Putamen (tissue), 1 donor: ENCODE results near the gene NAMPT.
"Not testable (repeated sequence)": the region's sequence is repeated elsewhere in the genome, so short reads cannot be mapped to it uniquely, and the experiment has no call there.

Source experiments
- DNase-seq: peaks from one replicate; pipeline ENCODE4 v3.0.0-alpha.2; 2016; ENCODE audit warnings: low spot score

NAMPT gene

DNA sequence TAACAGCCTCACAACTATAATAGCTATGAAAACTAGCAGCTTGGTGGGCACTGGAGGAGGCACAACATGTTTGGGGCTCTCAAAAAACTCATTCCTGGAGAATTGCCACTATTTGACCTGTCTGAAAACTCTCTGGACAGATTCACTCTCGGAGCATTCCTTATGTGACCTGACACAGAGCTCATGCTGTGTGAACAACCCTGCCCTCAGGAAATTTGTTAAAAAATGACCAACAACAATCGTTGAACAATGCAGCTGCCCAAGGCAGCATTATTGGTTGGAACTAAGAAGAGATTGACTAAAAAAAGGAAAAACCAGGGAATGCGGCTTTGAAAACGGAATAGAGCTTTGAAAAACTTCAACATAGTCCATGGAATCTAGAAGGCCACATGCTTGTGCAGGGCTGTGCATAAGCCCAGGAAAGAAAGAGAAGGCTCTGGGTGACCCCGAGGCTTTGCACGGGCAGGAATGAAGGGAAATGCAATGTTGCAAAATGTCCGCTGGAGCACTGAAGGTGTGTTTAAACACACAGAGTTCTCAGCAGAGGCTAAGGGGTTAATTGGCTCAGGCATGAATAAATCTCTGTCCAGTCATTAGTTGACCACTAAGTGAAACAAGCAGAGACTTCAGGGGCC is 52.8 kb downstream of the NAMPT start:
- DNase-seq: no peak

DNA sequence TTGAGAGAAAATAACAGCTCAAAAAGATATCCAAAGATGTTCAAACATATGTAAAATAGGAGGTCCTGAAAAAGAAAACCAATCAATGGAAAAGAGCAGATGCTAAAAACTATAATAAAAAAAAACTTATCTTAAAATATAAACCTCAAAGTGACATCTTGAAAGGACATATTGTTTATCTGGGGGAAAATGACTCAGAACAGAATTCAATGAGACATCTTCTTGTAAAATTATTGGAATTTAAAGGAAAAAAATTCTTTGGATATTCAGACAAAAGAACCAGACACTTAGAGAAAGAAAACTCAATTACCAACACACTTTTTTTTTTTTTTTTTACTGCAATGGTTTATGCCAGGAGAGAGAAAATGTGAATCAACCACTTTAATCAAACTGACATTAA is 58.9 kb downstream of the NAMPT start:
- DNase-seq: no peak

DNA sequence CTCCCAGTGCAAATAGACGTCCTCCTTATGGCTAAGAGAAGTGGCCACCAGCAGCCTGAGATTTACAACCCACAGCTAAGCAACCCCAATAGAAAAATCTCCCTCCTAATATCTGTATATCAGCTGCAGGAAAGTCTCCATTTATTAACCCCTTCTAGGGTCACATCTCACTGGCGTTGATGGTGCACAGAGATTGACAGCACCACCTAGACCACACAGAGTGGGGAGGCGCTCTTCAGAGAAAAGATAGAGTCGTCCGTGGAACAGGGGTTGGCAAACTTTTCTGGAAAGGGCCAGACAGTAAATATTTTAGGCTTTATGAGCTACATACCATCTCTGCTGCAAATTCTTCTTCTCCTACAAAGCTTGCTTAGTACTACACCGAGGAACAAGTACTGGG is 60.0 kb downstream of the NAMPT start:
- DNase-seq: no peak

DNA sequence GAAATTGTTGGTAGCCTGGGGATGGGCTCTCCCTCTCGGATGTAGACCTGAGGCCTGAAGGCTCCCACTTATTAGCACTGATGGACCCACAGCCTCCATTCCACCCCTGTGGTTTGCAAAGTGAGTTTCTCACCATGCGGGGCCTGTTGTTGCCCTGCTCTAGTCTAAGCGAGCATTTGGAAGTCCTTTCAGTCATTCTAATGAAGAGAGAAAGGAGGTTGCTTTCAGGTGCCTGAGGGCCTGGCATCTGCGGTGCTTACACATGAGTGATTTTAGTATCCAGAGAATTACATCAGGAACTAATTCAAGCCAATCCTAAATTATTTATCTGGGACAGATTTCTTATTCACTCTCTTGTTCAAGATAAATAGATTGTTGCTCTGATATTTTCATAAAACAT is 61.6 kb downstream of the NAMPT start:
- DNase-seq: no peak

DNA sequence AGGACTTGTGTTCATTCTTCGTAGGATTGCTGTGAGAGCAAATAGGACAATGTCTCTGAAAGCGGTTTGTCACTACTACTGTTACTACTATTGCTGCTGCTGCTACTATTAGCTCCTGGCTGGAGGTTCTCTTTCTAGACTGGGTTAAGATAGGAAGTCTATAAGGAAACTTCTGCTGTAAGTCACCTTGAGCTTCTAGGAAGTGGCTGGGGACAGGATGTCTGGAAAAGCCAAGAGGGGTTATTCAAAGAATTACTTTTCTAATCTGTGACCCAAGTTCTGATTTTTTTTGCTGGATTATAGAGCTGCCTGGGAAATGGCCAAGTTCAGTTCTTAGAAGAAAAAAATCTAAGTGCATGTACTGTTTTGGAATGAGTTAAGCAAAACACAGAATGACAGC is 62.2 kb downstream of the NAMPT start:
- no peak for DNase-seq

DNA sequence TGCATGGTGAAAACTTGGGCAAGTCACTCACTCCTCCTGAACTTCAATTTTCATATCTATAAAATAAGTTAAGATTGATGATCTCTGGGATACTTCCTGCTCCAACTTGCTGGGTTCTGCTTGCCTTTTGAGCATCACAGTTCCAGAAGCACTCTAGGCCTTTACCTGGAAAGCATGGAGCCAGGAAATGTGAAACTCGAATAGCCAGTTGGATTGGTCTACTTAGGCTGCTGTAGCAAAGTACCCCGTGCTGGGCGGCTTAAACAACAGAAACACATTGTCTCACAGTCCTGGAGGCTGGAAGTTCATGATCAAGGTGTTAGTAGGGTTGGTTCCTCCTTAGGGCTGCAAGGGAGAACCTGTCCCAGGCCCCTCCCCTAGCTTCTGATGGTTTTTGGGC is 64.5 kb downstream of the NAMPT start:
- no peak for DNase-seq

DNA sequence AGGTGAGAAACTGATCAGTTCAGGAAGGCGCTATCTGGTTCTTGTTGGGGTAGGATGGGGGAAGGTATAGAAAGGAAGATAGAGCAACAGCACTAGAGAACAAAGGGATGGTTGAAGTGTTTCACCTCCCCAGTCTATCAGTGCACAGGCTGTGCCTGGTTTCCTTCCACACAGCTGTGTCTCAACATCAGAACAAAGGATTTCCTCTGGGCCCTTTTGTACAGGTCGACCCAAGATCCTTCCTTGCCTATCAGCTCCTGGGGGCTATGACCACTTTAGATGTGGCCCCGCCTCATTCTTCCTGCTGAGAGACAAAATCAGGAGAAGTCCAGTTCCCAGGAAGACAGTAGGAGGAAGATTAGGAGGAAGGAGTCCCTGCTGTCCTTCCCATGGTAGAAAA is 65.6 kb downstream of the NAMPT start:
- no peak for DNase-seq

DNA sequence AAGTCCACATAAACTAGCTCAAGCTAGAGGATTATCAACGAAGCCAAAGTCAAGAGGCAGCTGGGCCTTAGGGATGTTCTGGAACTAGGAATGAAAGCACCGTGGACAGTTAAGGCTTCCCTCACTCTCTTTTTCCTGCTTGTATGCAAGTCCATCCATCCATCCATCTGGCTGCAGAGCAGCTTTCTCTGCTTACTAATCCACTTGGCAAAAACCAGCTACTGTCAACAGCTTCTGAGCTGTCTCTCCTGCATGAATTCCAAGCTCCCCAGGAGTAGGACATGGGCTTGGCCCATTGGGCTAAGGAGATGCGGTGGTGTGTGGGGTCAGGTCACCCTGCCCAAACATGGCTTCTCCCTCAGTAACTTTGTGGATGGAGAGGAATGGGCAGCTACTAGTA is 66.2 kb downstream of the NAMPT start:
- no peak for DNase-seq

DNA sequence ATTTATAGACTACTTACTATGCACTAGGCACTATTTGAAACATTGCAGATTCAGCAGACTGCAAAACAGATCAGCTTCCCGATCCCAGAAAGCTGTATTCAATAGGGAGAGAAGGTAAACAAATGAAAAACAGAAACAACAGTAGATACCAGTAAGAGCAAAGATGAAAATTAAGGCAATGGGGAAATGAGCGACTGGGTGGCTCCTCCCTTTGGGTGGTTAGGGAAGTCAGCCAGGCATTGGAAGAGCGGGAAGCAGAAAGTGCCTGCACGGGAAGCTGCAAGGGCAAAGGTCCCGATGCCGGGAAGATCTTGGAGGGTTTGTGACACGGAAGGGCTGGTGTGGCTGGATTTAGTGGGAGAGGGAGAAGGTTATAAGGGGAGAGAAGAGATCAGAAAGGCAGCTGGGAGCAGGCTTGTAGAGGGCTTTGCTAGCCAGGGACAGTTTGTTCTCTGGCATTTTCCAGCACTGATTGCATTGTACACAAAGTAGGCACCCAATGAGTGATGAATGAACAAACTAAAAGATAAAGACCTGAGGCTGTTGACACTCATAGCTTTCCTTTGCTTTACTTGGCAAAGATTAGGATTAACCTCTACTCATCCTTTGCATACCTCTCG is 67.8 kb downstream of the NAMPT start:
- no peak for DNase-seq

DNA sequence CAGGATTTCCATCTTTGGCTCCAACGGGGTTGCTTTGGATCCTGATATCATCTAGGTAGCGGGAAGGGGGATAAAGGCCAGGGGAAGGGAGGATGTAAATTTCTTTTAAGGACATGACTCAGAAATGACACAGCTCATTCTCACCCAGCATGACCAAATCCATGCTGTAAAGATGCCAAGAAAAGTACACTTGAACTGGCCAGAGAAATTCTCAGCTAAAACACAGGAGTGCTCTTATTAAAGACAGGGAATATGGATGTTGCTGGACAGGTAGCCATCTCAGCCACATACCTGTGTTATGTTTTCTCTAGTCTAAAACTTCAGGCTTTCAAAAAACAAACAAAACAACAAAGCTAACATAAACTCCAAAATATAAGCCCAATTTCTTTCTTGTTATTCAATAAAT is 68.3 kb downstream of the NAMPT start:
- DNase-seq: no peak

DNA sequence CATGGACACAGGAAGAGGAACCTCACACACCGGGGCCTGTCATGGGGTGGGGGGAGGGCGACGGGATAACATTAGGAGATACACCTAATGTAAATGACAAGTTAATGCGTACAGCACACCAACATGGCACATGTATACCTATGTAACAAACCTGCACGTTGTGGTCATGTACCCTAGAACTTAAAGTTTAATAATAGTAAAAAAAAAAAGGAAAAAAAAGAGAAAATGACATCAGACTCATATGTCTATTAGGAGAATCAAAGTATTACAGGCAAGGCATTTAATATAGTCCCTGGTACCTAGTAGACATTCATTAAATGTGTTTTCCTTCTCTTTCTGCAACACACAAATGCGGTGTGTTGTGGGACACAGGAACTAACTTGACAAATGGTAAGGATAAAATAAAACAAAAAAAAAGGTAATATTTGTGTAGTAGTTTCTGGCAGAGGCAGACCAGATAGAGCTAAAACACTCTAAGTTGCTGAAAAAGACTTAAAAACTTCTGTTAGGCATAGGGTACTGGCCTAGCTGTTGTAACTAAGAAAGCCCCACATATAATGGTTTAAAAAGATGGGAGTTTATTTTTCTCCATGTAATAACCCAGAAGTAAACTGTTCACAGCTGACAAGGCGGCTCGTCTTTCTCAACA is 68.8 kb downstream of the NAMPT start:
- no peak for DNase-seq

DNA sequence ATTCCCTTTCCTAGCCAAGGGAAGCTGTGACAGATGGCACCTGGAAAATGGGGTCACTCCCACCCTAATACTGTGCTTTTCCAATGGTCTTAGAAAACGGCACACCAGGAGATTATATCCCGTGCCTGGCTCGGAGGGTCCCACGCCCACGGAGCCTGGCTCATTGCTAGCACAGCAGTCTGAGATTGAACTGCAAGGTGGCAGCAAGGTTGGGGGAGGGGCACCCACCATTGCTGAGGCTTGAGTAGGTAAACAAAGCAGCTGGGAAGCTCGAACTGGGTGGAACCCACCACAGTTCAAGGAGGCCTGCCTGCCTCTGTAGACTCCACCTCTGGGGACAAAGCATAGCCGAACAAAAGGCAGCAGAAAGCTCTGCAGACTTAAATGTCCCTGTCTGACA is 75.8 kb downstream of the NAMPT start:
- DNase-seq: not testable (repeated sequence)

DNA sequence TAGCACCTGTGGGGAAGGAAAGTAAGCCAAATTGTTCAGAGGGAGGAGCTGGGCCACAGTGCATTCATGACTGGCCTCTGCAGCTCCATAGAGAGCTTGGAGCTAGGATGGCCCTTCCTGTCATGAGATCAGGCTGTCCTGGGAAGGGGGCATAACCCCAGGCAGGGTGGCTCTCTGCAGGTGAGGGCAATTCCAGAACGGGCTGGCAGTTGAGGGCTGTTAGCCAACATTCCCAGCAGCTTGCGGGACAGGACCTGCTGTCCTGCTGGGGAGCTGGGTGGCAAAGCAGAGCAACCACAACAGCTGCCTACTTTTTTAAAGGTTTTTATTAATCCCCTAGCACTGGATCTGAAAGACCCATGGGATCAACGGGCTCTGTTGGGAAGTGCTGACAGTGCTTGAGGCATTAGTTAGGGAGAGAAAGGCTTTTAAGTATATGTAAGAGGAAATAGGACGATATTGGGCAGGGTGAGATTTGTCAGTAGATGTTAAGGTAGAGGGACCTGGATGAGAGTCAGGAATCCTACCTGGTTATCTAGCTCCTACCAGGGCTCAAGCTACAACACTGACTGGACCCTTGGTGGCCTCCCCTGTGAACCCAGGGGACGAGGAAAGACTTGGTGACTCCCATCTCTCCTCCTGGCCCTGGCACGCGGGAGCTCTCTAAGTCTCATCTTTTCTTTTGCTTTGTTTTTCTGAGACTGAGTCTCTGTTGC is 77.8 kb downstream of the NAMPT start:
- DNase-seq: no peak

DNA sequence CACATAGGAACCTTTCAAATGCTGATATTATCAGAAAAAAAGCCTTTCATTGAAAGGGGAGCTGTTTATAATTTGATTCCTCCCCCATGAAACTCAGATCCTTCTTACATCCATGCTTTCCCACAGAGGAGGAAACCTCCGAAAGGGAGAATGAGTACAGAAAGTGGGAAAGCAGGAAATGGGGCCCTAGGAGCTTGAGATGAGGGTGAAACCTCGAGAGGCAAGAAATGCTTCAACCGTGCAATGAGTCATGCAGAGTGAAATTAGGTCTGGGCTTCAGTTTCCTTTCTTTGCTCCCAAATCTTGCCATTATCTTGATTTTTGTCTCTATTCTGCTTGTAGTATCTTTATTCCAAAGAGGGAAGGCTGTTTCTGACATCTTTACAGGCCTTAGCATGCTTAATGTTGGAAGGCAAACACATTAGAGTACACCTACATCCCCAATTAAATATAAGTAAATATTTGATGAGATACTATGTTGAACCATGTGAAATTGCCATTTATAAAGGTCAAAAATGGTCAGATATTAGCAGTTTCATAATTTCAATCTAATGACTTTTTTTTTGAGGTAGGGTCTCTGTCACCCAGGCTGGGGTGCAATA is 79.1 kb downstream of the NAMPT start:
- DNase-seq: no peak

DNA sequence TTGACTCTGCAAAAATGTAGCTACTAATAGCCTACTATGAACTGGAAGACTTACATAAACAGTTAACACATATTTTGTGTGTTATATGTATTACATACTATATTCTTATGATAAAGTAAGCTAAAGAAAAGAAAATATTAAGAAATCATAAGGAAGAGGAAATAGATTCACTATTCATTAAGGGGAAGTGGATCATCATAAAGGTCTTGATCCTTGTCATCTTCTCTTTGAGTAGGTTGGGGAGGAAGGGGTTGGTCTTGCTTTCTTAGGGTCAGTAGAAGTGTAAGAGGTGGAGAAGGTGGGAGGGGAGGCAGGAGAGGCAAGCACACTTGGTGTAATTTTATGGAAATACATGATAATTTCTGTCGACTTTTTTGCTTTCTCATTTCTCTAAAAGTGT is 81.3 kb downstream of the NAMPT start:
- DNase-seq: no peak

DNA sequence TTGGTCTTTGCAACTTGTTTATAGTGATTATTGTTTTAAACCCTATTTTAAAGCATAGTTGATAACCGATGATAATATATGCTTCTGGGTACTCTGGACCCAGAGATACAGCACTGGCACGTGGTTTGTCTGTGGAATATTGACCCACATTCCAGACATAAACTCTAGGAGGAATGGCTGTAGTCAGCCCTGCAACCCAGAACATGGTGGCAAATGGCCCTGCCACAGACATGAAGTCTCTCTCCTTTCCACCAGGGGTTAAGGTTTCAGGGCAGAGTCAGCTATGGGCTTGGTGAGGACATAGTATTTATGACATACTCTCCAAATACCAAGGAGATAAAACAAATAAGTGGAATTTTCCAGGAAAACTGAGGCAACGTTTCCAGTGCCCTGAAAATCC is 83.6 kb downstream of the NAMPT start:
- DNase-seq: no peak

DNA sequence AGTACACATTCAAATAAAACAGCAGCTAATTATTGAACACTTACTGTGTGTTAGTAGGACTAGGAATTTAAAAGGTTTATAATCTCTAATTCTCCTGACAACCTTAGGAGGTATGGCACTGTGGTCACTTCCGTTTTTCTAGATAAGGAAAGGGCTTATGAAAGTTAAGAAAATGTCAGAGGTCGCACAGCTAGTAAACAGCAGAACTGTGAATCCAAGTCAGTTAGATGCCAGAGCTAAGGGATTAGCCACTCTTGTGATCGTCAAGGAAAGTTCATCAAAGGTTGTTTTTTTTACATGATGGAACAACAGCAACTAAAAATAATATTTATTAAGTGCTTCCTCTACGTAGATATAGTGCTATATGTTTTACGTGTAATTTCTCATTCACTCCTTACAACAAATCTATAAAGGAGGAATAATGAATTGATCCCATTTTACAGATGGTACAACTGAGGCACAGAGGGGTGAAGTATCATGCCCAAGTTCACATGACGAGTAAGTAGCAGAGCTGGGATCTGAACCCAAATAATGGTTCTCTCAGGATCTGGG is 84.9 kb downstream of the NAMPT start:
- no peak for DNase-seq

DNA sequence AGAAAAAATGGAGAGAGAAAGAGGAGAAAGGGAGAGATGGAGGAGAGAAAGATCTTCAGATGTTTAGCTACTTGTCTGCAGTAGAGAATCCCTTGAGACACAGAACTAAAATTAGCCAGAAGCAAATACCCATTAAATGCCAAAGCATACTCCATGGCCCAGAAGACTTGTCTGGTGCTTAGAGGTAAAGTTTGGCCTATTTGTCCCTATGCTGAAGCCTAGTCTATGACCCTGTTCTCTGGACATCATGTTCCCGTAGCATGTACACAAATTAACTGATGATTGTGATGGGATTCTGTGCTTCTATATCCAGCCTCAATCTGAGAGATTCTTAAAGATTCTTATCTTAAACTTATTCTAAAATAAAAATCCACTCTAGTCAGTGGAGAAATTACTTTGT is 85.8 kb downstream of the NAMPT start:
- DNase-seq: no peak
